Cardiac fibroblast (primary cell): ENCODE measurements around the gene PDZD2.

Experiments
- DNase-seq, 2 donors: peaks; one replicate each; pipeline versions ENCODE4 v3.0.0 to v3.0.0-alpha.2; 2010; ENCODE audit warnings: low read depth in 2 of 2
- H3K4me3 ChIP-seq, 2 donors: replicated peaks in 1 of 2; 1 replicate in 1 of 2; 2 replicates in 1 of 2; pipeline ENCODE4 v1.5.1; 2011; ENCODE audit warnings: low read depth in 2 of 2, low read length in 2 of 2, mild to moderate bottlenecking in 2 of 2, moderate library complexity in 1 of 2
- CTCF ChIP-seq: IDR thresholded peaks from one replicate; pipeline ENCODE4 v1.5.1; 2011; ENCODE audit warnings: low read depth, mild to moderate bottlenecking, low read length, inconsistent platforms

The PDZD2 gene

GRCh38 chr5:31995714-31996113, 356.8 kb downstream of the PDZD2 start:
- no peak for DNase-seq
- H3K4me3 ChIP-seq: no peak overlapping the region
- no peak for TF ChIP-seq CTCF

GRCh38 chr5:31996909-31997308, 358.0 kb downstream of the PDZD2 start:
- no peak for TF ChIP-seq CTCF
- H3K4me3 ChIP-seq: no peak overlapping the region
- DNase-seq: no peak

DNA sequence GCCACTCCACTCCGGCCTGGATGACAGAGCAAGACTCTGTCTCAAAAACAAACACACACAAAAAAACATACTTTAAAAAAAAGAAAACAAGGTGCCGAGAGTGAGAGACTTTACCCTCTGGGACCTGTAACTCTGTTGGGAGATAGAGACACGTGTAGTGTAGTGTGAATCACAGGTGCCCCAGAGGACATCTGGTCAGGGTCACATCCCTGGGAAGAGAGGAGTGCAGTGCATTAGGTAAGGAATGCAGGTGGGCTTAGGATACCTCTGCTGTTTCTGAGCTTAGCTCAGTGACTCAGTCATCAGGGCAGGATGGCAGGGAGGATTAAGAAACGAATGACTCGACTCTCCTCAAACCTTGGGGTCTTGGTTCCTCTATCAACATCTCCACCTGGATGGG, 360.5 kb downstream of the PDZD2 start:
- no peak for TF ChIP-seq CTCF
- DNase-seq: no peak

DNA sequence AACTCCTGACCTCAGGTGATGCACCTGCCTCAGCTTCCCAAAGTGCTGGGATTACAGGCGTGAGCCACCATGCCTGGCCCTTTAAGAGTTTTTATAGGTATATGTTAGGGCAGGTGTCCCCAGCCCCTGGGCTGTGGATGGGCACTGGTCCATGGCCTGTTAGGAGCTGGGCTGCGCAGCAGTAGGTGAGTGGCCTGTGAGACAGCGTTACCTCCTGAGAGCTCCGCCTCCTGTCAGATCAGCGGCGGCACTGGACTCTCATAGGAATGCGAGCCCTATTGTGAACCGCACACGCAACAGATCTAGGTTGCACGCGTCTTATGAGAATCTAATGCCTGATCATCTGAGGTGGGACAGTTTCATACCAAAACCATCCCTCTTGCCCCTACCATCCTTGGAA, 361.8 kb downstream of the PDZD2 start:
- no peak for DNase-seq
- no peak for TF ChIP-seq CTCF
- no peak overlapping the region for H3K4me3 ChIP-seq

More for the DNA sequence above, 360.5 kb downstream of the PDZD2 start:
- no peak overlapping the region for H3K4me3 ChIP-seq

GRCh38 chr5:32001284-32001683, 362.4 kb downstream of the PDZD2 start:
- H3K4me3 ChIP-seq: no peak overlapping the region
- DNase-seq: no peak
- no peak for TF ChIP-seq CTCF

DNA sequence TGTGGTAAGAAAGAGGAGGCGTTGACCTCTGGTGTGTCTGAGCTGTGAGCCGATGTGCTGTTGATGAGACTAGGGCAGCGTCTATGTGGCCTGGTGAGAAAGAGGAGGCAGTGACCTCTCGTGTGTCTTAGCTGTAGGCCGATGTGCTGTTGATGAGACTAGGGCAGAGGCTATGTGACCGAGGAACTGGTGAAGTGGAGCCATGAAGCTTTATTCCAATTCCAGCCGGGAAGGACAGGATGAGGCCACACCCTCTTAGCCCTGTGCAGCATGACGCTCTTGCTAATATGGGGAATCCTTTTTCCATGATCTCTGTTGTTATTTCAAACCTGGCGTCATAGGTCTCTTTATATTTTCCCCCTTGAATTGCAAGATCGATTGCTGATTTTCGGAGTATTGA, 362.8 kb downstream of the PDZD2 start:
- TF ChIP-seq CTCF: no peak
- DNase-seq: no peak

DNA sequence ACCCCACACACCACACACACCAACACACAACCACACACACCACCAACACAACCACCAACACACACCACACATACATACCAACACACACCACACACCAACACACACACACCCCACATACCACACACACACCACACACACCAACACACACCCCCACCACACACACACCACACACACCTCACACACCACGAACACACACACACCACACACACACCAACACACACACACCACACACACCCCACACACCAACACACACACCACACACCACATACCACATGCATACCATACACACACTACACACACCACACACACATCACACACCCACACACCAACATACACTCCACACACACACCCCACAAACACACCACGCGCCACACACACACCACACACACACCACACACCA, 363.8 kb downstream of the PDZD2 start:
- no peak for TF ChIP-seq CTCF
- H3K4me3 ChIP-seq: no peak overlapping the region
- no peak for DNase-seq

More for the DNA sequence above, 362.8 kb downstream of the PDZD2 start:
- H3K4me3 ChIP-seq: no peak overlapping the region
